Gastrocnemius medialis (tissue), 4 donors: ENCODE measurements around the gene HERC4. TPM values are rescaled to one million over a fixed set of nuclear protein-coding genes. Genes with fewer than 3 reads are reported as not detected.
"Not testable (repeated sequence)": the region's sequence is repeated elsewhere in the genome, so short reads cannot be mapped to it uniquely, and the experiment has no call there.

Experiments used
- ATAC-seq, 2 donors: fragments of 150-250 bp; one replicate each; pipeline ENCODE4 v1.9.1; 2016
- DNase-seq, 2 donors: peaks; one replicate each; pipeline ENCODE4 v3.0.0-alpha.2; 2019
- H3K27ac ChIP-seq, 4 donors: fragments of 200-600 bp; sonication (generic); 1 replicate in 1 of 4; 2 replicates in 3 of 4; pipeline ENCODE4 v1.5.1; 2016 to 2018; ENCODE audit warnings: mild to moderate bottlenecking in 2 of 4, moderate library complexity in 1 of 4
- H3K27me3 ChIP-seq, 3 donors: fragments of 200-600 bp; sonication (generic) in 2 of 3; 1 replicate in 1 of 3; 2 replicates in 2 of 3; pipeline versions ENCODE4 v1.5.1 to v1.6.0; 2016 to 2019; ENCODE audit warnings: mild to moderate bottlenecking in 1 of 3, moderate library complexity in 1 of 3
- H3K36me3 ChIP-seq, 2 donors: fragments of 200-600 bp; sonication (generic) in 1 of 2; one replicate each; pipeline ENCODE4 v1.5.1; 2017 to 2018
- H3K4me1 ChIP-seq, 2 donors: fragments of 200-600 bp; sonication (generic) in 1 of 2; one replicate each; pipeline ENCODE4 v1.5.1; 2016 to 2017; ENCODE audit warnings: mild to moderate bottlenecking in 2 of 2
- H3K4me3 ChIP-seq, 4 donors: fragments of 200-600 bp; sonication (generic) in 3 of 4; 1 replicate in 1 of 4; 2 replicates in 3 of 4; pipeline ENCODE4 v1.5.1; 2016 to 2019; ENCODE audit warnings: mild to moderate bottlenecking in 2 of 4
- H3K9me3 ChIP-seq, 3 donors: fragments of 200-600 bp; sonication (generic) in 2 of 3; 1 replicate in 1 of 3; 2 replicates in 2 of 3; pipeline ENCODE4 v1.5.1; 2016 to 2019
- POLR2A ChIP-seq, 2 donors: fragments of 450-650 bp; IDR thresholded peaks; one replicate each; pipeline ENCODE4 v1.6.1; 2017; ENCODE audit warnings: antibody characterized with exemption in 2 of 2, mild to moderate bottlenecking in 2 of 2, moderate library complexity in 2 of 2
- in situ Hi-C, 4 donors: fragments of 200-750 bp; cut with MboI; loops; one replicate each; pipeline versions ENCODE4 v1.15.0 to v1.8.0; 2017; ENCODE audit warnings: low sequenced_read_pairs in 4 of 4
- intact Hi-C: fragments of 100-400 bp; cut with DNase I; formaldehyde crosslinking; loops from one replicate; pipeline ENCODE4 v1.15.1; 2023; ENCODE audit warnings: low total_unique reads
- total RNA-seq, 4 donors: library from RNA; depleted of rRNA; stranded (reverse); fragments of >200 nt; gene quantifications; one replicate each; pipeline versions ENCODE4 v1.1.0 to v1.2.3, GENCODE V29; 2016
- TF ChIP-seq, protein P1 (sequence below), 5 experiments: fragments of 450-650 bp in 3 of 5; fragments of 200-600 bp in 2 of 5; sonication (generic) in 2 of 5; IDR thresholded peaks in 4 of 5; conservative IDR thresholded peaks in 1 of 5; 1 replicate in 4 of 5; 2 replicates in 1 of 5; pipeline ENCODE4 v1.5.1; 2016 to 2019; ENCODE audit warnings: antibody characterized with exemption in 5 of 5, mild to moderate bottlenecking in 3 of 5, moderate library complexity in 3 of 5

Gene HERC4
- total RNA-seq, 4 donors from 2014 or later: 12.8 to 25.2 (median 13.1) TPM

DNA sequence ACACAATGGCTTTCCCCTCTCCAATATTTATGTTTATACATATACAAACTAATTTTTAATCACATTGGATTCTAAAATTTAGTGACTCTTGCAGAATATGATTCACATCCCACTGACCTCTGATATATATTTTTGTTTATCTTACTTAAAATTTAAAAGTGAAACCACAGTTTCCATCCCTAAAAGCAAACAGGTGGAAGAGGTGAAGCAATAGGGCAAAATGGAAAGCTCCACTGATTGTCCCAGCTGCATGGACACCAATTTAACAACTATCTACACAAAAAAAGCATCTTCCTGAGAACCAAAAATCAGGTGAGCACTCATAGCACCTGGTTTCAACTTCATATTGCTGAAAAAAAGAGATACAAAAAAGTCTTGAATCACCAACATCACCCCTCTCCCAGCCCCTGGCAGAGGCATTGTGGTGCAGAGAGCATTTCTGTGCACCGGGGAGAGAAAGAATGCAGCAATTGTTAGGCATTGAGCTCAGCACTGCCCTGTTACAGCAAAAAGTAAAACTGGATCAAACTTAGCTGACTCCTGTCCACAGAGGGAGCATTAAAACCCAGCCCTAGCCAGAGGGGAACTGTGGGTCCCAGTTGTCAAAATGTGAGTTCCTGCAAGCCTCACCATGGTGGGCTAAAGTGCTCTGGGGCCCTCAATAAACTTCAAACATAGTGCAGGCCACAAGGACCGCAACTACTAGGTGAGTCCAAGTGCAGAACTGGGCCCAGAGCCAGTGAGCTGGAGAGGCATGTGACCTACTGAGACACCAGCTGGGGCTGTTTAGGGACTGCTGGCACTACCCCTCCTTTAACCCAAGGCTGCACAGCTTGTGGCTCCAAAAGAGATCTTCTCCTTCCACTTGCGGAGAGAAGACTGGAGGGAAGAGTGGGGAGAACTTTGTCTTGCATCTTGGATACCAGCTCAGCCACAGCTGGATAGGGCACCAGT, 98.5 kb downstream of the HERC4 start:
- Histone ChIP-seq H3K4me1 (peaks cover 6% of the 10 kb centered on the region in 2 donors), H3K27ac (peak overlapping the region in 1 of 4 donors; percentile 51), H3K36me3 (peaks cover 0 to 42% of the 10 kb centered on the region in 2 donors), H3K9me3 (no peaks in the 10 kb centered on the region), H3K27me3 (no peaks in the 10 kb centered on the region), H3K4me3 (no peak overlapping the region)
- in situ Hi-C loops (no loop called here), intact Hi-C loops (no loop called here)
- TF ChIP-seq, protein P1, sequence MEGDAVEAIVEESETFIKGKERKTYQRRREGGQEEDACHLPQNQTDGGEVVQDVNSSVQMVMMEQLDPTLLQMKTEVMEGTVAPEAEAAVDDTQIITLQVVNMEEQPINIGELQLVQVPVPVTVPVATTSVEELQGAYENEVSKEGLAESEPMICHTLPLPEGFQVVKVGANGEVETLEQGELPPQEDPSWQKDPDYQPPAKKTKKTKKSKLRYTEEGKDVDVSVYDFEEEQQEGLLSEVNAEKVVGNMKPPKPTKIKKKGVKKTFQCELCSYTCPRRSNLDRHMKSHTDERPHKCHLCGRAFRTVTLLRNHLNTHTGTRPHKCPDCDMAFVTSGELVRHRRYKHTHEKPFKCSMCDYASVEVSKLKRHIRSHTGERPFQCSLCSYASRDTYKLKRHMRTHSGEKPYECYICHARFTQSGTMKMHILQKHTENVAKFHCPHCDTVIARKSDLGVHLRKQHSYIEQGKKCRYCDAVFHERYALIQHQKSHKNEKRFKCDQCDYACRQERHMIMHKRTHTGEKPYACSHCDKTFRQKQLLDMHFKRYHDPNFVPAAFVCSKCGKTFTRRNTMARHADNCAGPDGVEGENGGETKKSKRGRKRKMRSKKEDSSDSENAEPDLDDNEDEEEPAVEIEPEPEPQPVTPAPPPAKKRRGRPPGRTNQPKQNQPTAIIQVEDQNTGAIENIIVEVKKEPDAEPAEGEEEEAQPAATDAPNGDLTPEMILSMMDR (IDR thresholded peaks at IDR 0.05 in 4 of 5, conservative IDR thresholded peaks at IDR 0.05 in 1 of 5): no peak
- TF ChIP-seq POLR2A (IDR thresholded peaks at IDR 0.05): no peak
- DNase-seq: peak; percentile 67 to 79
- peak; percentile 86 to 96 for ATAC-seq

DNA sequence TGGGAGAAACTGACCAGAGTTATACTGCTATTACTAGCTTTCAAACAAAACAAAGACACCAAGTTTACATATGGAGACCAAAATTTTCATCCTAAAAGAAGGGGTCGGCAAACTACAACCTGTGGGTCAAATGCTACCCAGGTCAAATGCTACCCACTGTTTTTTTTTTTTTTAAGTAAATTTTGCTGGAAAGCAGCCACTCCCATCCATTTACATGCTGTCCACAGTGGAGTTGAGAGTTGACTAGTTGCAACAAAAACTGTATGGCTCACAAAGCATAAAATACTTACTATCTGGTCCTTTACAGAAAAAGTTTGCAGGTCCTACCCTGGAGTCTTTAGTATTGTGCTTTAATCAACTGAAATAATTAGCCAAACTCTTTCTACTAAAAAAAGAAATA, 99.2 kb downstream of the HERC4 start:
- H3K36me3 ChIP-seq: peaks cover 0 to 46% of the 10 kb centered on the region in 2 donors

DNA sequence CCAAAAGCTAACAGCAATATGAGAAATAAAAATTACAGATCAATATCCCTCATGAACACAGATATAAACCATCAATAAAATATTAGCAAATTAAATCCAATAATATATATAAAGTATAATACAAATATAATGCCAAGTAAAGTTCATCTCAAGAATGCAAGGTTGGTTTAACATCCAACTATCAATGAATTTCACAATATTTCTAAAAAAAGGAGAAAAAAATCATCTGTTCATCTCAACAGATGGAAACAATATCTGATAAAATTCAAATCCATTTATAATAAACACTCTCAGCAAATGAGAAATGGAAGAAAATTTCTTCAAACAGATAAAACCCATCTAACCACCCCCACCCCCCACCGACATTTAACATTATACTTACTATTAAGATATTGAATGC, 103.8 kb downstream of the HERC4 start:
- DNase-seq: no peak
- TF ChIP-seq POLR2A (IDR thresholded peaks at IDR 0.05): no peak
- TF ChIP-seq, protein P1 (IDR thresholded peaks at IDR 0.05 in 4 of 5, conservative IDR thresholded peaks at IDR 0.05 in 1 of 5): no peak
- Histone ChIP-seq H3K27me3 (no peaks in the 10 kb centered on the region), H3K4me1 (peaks cover 0 to 5% of the 10 kb centered on the region in 2 donors), H3K9me3 (peaks cover 0 to 9% (median 0%) of the 10 kb centered on the region in 3 donors), H3K27ac (no peak overlapping the region), H3K36me3 (peaks cover 0 to 30% of the 10 kb centered on the region in 2 donors), H3K4me3 (no peak overlapping the region)
- in situ Hi-C loops (no loop called here), intact Hi-C loops (no loop called here)
- no peak for ATAC-seq

More for the DNA sequence above, 99.2 kb downstream of the HERC4 start:
- intact Hi-C loops (no loop called here), in situ Hi-C loops (no loop called here)
- H3K27ac ChIP-seq: no peak overlapping the region
- no peak overlapping the region for H3K4me3 ChIP-seq
- peaks cover 0 to 7% (median 0%) of the 10 kb centered on the region in 3 donors for H3K9me3 ChIP-seq
- DNase-seq: no peak
- no peaks in the 10 kb centered on the region for H3K27me3 ChIP-seq
- H3K4me1 ChIP-seq: peaks cover 6% of the 10 kb centered on the region in 2 donors
- TF ChIP-seq, protein P1 (IDR thresholded peaks at IDR 0.05 in 4 of 5, conservative IDR thresholded peaks at IDR 0.05 in 1 of 5): no peak
- no peak for TF ChIP-seq POLR2A (IDR thresholded peaks at IDR 0.05)
- ATAC-seq: no peak

DNA sequence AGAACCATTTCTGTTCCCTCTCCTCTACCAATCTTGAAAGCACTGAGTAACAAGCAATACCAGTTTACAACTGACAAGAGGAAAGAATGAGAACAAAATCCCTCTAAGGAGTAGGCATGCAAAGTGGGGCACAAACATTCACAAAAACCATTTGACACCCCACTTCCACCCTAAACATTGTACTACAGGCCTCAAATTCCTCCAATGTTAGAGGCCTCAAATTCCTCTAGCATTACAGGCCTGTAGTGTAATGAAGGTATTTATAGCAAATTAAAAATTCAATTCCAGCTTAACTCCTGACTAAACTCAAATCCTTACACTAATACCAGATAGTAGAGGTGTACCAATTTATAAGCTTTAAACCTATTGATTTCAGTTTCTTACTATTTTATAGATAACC, 105.2 kb downstream of the HERC4 start:
- Histone ChIP-seq H3K36me3 (peaks cover 0 to 30% of the 10 kb centered on the region in 2 donors), H3K9me3 (peaks cover 0 to 9% (median 0%) of the 10 kb centered on the region in 3 donors), H3K27me3 (no peaks in the 10 kb centered on the region), H3K27ac (no peak overlapping the region), H3K4me3 (no peak overlapping the region), H3K4me1 (peaks cover 0 to 5% of the 10 kb centered on the region in 2 donors)
- intact Hi-C loops (no loop called here), in situ Hi-C loops (no loop called here)
- no peak for ATAC-seq
- no peak for DNase-seq
- TF ChIP-seq, protein P1 (IDR thresholded peaks at IDR 0.05 in 4 of 5, conservative IDR thresholded peaks at IDR 0.05 in 1 of 5): no peak
- TF ChIP-seq POLR2A (IDR thresholded peaks at IDR 0.05): no peak

DNA sequence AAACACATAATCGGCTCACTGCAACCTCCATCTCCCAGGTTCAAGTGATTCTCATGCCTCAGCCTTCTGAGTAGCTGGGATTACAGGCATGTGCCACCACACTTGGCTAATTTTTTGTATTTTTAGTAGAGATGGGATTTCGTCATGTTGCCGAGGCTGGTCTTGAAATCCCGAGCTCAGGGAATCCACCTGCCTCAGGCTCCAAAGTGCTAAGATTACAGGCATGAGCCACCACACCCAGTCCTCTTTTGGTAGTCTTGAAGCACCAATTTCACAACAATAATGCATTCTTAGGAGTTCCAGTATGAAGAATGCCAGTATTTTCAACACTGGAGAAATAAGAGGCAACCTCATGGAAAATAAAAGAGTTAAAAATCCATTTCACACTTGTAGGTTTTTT, 109.0 kb downstream of the HERC4 start:
- in situ Hi-C loops, H3K4me3 ChIP-seq, DNase-seq, intact Hi-C loops, H3K27ac ChIP-seq, H3K4me1 ChIP-seq, H3K9me3 ChIP-seq, H3K27me3 ChIP-seq, ATAC-seq: not testable (repeated sequence)
- H3K36me3 ChIP-seq: peaks cover 0 to 25% of the 10 kb centered on the region in 2 donors
